MM.1S (cell line): ENCODE data around the gene TEX14.

ENCODE experiments used
- DNase-seq: peaks from one replicate; pipeline ENCODE4 v3.0.0-alpha.2; 2015
- H2AFZ ChIP-seq: fragments of 300-600 bp; sonication (generic); 2 replicates; pipeline ENCODE4 v1.6.0; 2016; ENCODE audit warnings: antibody characterized with exemption, low read length
- H3F3A ChIP-seq: fragments of 300-600 bp; sonication (generic); 2 replicates; pipeline ENCODE4 v1.6.1; 2016; ENCODE audit warnings: mild to moderate bottlenecking, antibody characterized with exemption, low read length, moderate library complexity, mixed read lengths; ENCODE audit not compliant: insufficient read depth
- H3K27ac ChIP-seq: fragments of 300-600 bp; sonication (generic); 2 replicates; pipeline ENCODE4 v1.5.1; 2016; ENCODE audit warnings: mild to moderate bottlenecking, low read length
- H3K27me3 ChIP-seq: fragments of 300-600 bp; sonication (generic); replicated peaks from 2 replicates; pipeline ENCODE4 v1.6.0; 2016; ENCODE audit warnings: low read length; ENCODE audit not compliant: insufficient read depth
- H3K36me3 ChIP-seq: fragments of 300-600 bp; sonication (generic); replicated peaks from 2 replicates; pipeline ENCODE4 v1.6.1; 2016; ENCODE audit warnings: mild to moderate bottlenecking, low read length, mixed read lengths; ENCODE audit not compliant: insufficient read depth
- H3K4me1 ChIP-seq: fragments of 300-600 bp; sonication (generic); 2 replicates; pipeline ENCODE4 v1.6.1; 2016; ENCODE audit warnings: low read length, mixed read lengths
- H3K4me2 ChIP-seq: fragments of 300-600 bp; sonication (generic); 2 replicates; pipeline ENCODE4 v1.6.0; 2016; ENCODE audit warnings: low read depth, low read length
- H3K4me3 ChIP-seq: fragments of 300-600 bp; sonication (generic); 2 replicates; pipeline ENCODE4 v1.5.1; 2016; ENCODE audit warnings: low read length, mixed read lengths
- H3K79me2 ChIP-seq: fragments of 300-600 bp; sonication (generic); 2 replicates; pipeline ENCODE4 v1.6.1; 2016; ENCODE audit warnings: mixed run types, low read length, mixed read lengths
- H3K9ac ChIP-seq: fragments of 300-600 bp; sonication (generic); 2 replicates; pipeline ENCODE4 v1.6.1; 2016; ENCODE audit warnings: low read length, mixed read lengths
- H3K9me2 ChIP-seq: fragments of 300-600 bp; sonication (generic); replicated peaks from 2 replicates; pipeline ENCODE4 v1.6.1; 2016; ENCODE audit warnings: mild to moderate bottlenecking, low read length, mixed read lengths; ENCODE audit not compliant: insufficient read depth
- H3K9me3 ChIP-seq: fragments of 300-600 bp; sonication (generic); replicated peaks from 2 replicates; pipeline ENCODE4 v1.6.1; 2016; ENCODE audit warnings: mild to moderate bottlenecking, low read length, mixed read lengths; ENCODE audit not compliant: insufficient read depth
- H4K20me1 ChIP-seq: fragments of 300-600 bp; sonication (generic); 2 replicates; pipeline ENCODE4 v1.6.1; 2016; ENCODE audit warnings: mild to moderate bottlenecking, low read length, moderate library complexity, mixed read lengths; ENCODE audit not compliant: insufficient read depth
- CTCF ChIP-seq: fragments of 300-600 bp; sonication (generic); IDR thresholded peaks from 2 replicates; pipeline ENCODE4 v1.5.1; 2016; ENCODE audit warnings: antibody characterized with exemption, low read length, mixed read lengths
- EZH2 ChIP-seq: fragments of 300-600 bp; sonication (generic); optimal IDR thresholded peaks from 2 replicates; pipeline ENCODE3; 2017; ENCODE audit warnings: low read depth, mild to moderate bottlenecking, antibody characterized with exemption, low read length, mixed read lengths
- EZH2phosphoT487 ChIP-seq: fragments of 300-600 bp; sonication (generic); IDR thresholded peaks from 2 replicates; pipeline ENCODE4 v1.6.1; 2018; ENCODE audit warnings: antibody characterized with exemption, low read length

TEX14 gene

GRCh38 chr17:58734040-58734439 is 42.2 kb upstream of the TEX14 start:
- Histone ChIP-seq H3F3A (no peaks in the 10 kb centered on the region), H3K9me3 (no peaks in the 10 kb centered on the region), H4K20me1 (no peaks in the 10 kb centered on the region), H3K36me3 (no peaks in the 10 kb centered on the region), H3K9ac (no peak overlapping the region), H3K4me3 (no peak overlapping the region), H3K4me1 (no peaks in the 10 kb centered on the region), H3K4me2 (no peak overlapping the region), H2AFZ (no peak overlapping the region), H3K9me2 (no peaks in the 10 kb centered on the region), H3K27me3 (no peaks in the 10 kb centered on the region), H3K79me2 (no peaks in the 10 kb centered on the region), H3K27ac (no peak overlapping the region)
- TF ChIP-seq EZH2phosphoT487 = no peak
- no peak for TF ChIP-seq EZH2
- no peak for TF ChIP-seq CTCF
- no peak for DNase-seq

- H3K9me3 ChIP-seq = no peaks in the 10 kb centered on the region
- H3K79me2 ChIP-seq = no peaks in the 10 kb centered on the region
- H3K27me3 ChIP-seq = no peaks in the 10 kb centered on the region
- no peaks in the 10 kb centered on the region for H4K20me1 ChIP-seq
- H3K4me3 ChIP-seq = no peak overlapping the region
- H3K9ac ChIP-seq = no peak overlapping the region
- H2AFZ ChIP-seq = no peak overlapping the region
- no peak for DNase-seq
- H3K9me2 ChIP-seq = no peaks in the 10 kb centered on the region
- H3K4me2 ChIP-seq = no peak overlapping the region
- no peaks in the 10 kb centered on the region for H3K36me3 ChIP-seq
- H3F3A ChIP-seq = no peaks in the 10 kb centered on the region
- TF ChIP-seq EZH2phosphoT487 (no peak), EZH2 (no peak), CTCF (no peak)
- H3K4me1 ChIP-seq = no peaks in the 10 kb centered on the region
- no peak overlapping the region for H3K27ac ChIP-seq
Measured at GRCh38 chr17:58730937-58731336, 39.1 kb upstream of the TEX14 start.

- Histone ChIP-seq H3K9ac (no peak overlapping the region), H3K4me3 (no peak overlapping the region), H4K20me1 (no peaks in the 10 kb centered on the region), H2AFZ (no peak overlapping the region), H3K4me2 (no peak overlapping the region), H3K79me2 (no peaks in the 10 kb centered on the region), H3K27ac (no peak overlapping the region), H3K36me3 (no peaks in the 10 kb centered on the region), H3K9me3 (no peaks in the 10 kb centered on the region), H3F3A (no peaks in the 10 kb centered on the region), H3K27me3 (no peaks in the 10 kb centered on the region), H3K4me1 (no peaks in the 10 kb centered on the region), H3K9me2 (no peaks in the 10 kb centered on the region)
- TF ChIP-seq CTCF = no peak
- no peak for TF ChIP-seq EZH2phosphoT487
- TF ChIP-seq EZH2 = no peak
- DNase-seq = no peak
Measured at GRCh38 chr17:58728798-58729197, 37.0 kb upstream of the TEX14 start.
